GM18502 (cell line): Measurements from ENCODE around the gene FGFRL1.

ENCODE experiments used
- ATAC-seq: cut with Tn5 transposase; IDR thresholded peaks from one replicate; pipeline ENCODE4 v1.9.1; 2021; ENCODE audit warnings: mild to moderate bottlenecking; ENCODE audit not compliant: unreplicated experiment, poor library complexity

FGFRL1 gene

DNA sequence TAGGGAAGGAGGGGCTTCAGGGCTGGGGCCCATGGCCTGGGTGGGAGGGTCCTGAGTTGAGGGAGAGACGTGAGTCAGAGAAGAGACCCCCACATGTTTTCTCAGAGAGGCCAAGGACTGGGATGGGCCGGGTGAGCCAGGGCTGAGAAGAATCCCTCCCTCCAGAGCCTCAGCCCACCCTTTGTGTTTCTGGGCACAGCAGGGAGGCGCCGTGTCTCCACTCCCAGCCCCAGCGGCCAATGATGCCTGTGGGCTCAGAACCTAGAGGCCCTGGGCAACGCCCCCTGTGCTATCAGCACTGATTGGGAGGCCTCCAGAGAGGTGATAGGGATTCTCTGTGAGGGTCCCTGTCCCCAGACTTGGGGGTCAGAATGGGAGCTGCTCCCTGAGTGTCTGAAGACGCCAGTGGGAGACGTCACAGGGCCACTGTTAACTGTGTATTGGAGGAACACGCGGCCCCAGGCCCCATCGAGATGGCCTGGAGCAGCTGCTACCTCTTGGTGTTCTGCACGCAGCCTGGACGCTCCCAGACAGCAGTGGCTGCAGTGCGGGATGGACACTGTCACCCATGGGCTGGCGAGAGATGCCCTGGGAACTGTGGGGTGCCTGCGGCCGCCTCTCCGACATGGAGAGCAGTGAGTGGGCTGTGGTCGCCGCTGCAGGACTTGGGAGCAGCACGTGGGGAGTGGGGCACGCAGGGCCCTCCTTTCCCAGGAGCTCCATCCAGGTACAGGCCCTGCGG is 8.5 kb downstream of the FGFRL1 start:
- no peak for ATAC-seq

GRCh38 chr4:1021386-1022050 is 10.1 kb downstream of the FGFRL1 start:
- no peak for ATAC-seq

- no peak for ATAC-seq
Observed at GRCh38 chr4:1022051-1022738, 10.8 kb downstream of the FGFRL1 start.

GRCh38 chr4:1022739-1023066 is 11.3 kb downstream of the FGFRL1 start:
- no peak for ATAC-seq

- ATAC-seq, result no peak
Observed at GRCh38 chr4:1023075-1023640, 11.7 kb downstream of the FGFRL1 start.

- no peak for ATAC-seq
Observed at GRCh38 chr4:1023895-1024740, 12.7 kb downstream of the FGFRL1 start.

GRCh38 chr4:1024882-1025545 is 13.6 kb downstream of the FGFRL1 start:
- ATAC-seq, result no peak

- ATAC-seq, result peak; percentile 83
Observed at GRCh38 chr4:1026115-1026514, 14.7 kb downstream of the FGFRL1 start.

DNA sequence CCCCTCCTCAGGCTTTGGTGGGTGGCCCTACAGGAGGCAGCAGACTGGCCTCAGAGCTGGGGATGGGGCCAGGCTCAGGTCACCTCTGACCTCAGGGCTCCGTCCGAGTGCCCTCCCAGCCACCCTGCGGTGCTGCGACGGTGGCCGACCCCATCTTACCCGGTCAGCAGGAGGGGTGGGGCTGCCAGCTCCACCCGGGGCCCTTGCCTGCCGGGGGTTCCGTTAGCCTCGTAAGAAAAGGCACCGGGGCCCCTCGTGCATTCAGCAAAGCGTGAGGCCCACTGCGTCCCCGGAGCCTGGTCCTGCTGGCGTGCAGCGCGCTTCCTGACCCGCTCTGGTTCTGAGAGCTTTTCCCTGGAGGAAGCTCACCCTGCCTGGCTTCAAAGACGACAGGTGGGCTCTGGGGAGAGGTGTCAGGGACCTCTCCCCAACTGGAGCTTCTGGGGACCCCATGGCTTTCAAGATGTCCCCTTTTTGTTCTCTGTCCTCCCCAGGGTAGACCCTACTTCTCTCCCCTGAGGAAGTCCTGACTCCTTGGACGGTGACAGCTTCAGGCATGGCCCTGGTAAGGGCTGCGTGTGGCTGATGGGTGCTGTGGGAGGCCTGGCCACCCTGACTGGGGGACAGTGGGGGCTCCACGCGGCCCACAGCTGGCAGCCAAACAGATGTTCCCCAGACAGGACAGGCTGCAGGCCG is 15.9 kb downstream of the FGFRL1 start:
- no peak for ATAC-seq

DNA sequence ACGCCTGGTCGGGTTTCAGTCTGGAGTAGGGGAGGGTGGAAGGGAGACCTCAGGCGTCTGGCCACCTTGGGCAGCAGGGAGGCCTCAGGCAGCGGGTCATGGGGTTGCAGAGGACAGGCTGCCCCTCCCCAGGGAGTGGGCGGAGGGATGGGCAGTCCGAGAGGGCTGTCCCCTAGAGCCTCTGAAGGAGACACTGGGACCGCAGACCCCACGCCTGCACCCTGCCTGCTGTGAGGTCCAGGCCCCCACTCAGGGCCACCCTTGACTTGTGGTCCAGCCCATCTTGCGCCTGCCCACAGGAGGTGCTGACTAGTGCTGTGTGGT is 16.5 kb downstream of the FGFRL1 start:
- ATAC-seq, result no peak

DNA sequence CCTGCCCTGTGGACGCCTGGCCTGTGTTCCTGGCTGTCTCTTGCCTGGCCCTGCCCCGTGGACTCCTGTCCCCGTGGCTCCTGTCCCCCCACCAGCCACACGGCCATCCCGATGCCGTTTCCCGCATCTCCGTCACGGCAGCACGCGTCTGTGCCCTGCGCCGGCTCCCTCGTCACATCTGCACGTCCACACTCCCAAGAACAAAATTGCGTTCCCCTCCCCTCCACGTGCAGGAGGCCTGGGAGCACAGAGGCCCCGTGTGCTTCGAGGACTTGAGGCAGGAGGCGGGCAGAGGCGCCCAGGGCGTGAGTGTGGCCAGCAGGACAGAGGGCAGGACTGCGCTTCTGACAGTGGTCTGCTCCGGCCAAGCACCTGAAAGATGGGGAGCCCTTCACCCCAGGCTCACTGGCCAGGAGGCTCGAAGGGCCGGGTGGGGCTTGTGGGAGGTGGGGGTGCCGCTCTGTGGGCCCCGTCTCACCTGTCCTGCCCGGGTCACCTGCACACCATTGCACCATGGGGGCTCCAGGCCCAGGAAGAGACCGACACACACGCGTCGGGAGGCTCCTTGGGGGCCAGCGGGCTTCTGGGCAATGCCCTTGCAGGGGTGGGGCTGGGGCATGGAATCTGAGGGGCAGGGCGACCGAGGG is 17.3 kb downstream of the FGFRL1 start:
- ATAC-seq, result no peak

GRCh38 chr4:1029529-1029928 is 18.1 kb downstream of the FGFRL1 start:
- no peak for ATAC-seq

DNA sequence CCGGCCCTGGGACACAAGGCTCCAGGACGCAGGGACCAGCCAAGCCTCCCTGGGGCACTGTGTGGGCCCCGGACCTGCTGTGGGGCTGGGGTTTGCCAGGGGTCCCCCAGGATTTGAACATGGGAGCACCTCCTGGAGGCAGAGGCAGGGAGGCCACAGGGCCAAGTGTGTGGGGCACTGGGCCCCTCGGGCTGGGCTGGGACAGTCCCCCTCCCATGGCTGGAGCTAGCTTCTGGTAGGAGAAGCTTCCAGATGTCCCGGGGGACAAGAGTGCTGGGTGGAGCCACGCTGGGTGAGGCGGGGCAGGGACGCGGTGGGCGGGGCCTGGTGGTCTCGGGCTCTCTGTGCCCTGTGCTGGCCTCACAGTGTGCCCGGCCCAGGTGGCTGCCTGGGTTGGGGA is 18.6 kb downstream of the FGFRL1 start:
- ATAC-seq, result no peak

GRCh38 chr4:1030559-1030958 is 19.1 kb downstream of the FGFRL1 start:
- no peak for ATAC-seq

DNA sequence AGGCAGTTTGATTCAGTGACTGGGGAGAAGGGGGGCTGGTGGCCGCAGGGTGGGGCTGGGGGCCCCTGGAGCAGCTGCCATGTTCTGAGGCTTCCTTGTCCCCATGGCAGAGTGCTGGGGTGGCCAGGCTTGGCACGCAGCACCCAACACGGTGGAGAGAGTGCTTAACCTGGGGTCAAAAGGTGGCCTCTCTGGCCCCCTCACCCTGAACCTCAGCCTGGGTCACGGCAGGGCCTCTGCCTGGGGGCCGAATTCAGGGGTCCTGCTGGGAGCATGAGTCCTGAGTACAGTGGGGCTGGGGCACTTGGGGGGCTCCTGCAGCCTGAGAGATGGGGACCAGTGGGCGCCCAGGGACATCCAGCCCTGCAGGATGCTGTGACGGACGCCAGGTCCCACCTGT is 19.9 kb downstream of the FGFRL1 start:
- no peak for ATAC-seq

DNA sequence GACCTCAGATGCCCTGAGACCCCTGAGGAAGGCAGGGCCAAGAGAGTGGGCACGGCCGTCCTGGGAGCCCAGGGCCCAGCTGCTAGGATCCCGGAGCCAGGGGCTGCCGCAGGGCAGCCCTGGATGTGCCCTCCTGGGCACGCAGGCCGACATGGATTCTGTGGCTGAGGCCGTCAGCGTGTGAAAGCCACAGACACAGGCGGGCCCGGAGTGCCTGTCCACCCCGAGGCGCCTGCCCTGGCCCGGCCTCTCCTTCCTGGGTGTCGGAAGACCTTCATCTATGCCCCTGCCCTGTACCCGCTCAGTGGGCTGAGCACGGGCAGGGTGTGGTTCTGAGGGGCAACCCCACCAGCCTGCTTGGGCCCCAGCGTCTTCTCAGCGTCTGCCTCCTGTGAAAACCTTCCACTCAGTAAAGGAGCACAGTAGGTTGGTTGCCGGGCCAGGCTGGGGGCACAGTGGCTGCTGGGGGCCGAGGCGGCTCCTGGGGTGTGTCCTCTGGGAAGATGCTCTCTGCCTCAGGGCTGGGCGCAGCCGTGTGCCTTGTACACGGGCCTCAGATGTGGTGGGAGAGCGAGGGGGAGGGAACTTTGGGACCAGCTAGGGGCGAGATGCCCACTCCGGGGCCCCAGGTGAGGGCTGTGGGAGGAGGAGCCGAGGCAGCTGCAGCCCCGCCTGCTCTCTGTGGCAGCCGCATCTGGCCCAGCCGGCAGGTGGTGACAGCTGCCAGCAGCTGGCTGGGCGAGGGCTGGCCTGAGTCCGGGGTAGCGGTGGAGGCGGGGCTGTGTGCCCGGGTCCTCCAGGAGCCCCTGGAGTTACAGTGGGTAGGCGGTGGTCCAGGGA is 20.8 kb downstream of the FGFRL1 start:
- no peak for ATAC-seq

DNA sequence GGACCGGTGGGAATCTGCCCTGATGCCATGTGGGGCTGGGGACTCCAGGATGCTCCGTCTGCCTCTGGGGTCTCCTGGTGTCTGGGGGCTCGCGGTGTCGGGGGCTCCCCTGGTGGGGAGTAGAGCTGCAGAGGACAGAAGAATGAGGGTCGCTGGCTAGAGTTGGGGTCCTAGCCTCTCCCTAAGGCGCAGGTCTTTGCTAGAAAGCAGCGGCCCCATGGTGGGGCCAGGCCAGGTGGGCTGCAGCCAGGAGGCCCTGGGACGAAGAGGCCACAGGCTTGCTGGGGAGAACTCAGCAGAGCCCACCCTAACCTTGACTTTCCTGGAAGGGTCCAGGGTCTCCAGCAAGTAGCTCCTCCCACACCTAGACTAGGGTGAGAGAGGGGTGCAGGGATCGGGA is 21.4 kb downstream of the FGFRL1 start:
- ATAC-seq, result no peak
